ENCODE results near the gene PPP1R13B.

PPP1R13B gene

GRCh38 chr14:103871596-103872480, 24.5 kb upstream of the PPP1R13B start:
- peak overlapping the region; percentile 61; the same call in 1 of the 2 replicates for H3K4me3 ChIP-seq (ENCODE audit: low read length)
- TF ChIP-seq ZNF274 (IDR thresholded peaks at IDR 0.05; ENCODE audit: low read depth, low read length) = no peak

- no peak for TF ChIP-seq ZNF274 (IDR thresholded peaks at IDR 0.05; ENCODE audit: low read depth, low read length)
- H3K4me3 ChIP-seq (ENCODE audit: low read length) = no peak overlapping the region
These were observed 23.7 kb upstream of the PPP1R13B start for GRCh38 chr14:103870891-103871595.

GRCh38 chr14:103870144-103870876, 22.9 kb upstream of the PPP1R13B start:
- H3K4me3 ChIP-seq (ENCODE audit: low read length) = no peak overlapping the region
- TF ChIP-seq ZNF274 (IDR thresholded peaks at IDR 0.05; ENCODE audit: low read depth, low read length) = no peak

- TF ChIP-seq ZNF274 (IDR thresholded peaks at IDR 0.05; ENCODE audit: low read depth, low read length) = no peak
- H3K4me3 ChIP-seq (ENCODE audit: low read length) = no peak overlapping the region
These were observed 22.2 kb upstream of the PPP1R13B start for GRCh38 chr14:103869406-103870143.

- no peak for TF ChIP-seq ZNF274 (IDR thresholded peaks at IDR 0.05; ENCODE audit: low read depth, low read length)
- no peak overlapping the region for H3K4me3 ChIP-seq (ENCODE audit: low read length)
These were observed 21.0 kb upstream of the PPP1R13B start for GRCh38 chr14:103868242-103868897.

GRCh38 chr14:103867523-103867953, 20.2 kb upstream of the PPP1R13B start:
- no peak overlapping the region for H3K4me3 ChIP-seq (ENCODE audit: low read length)
- TF ChIP-seq ZNF274 (IDR thresholded peaks at IDR 0.05; ENCODE audit: low read depth, low read length) = no peak

GRCh38 chr14:103867020-103867419, 19.6 kb upstream of the PPP1R13B start:
- no peak for TF ChIP-seq ZNF274 (IDR thresholded peaks at IDR 0.05; ENCODE audit: low read depth, low read length)
- H3K4me3 ChIP-seq (ENCODE audit: low read length) = no peak overlapping the region

GRCh38 chr14:103863245-103863644, 15.9 kb upstream of the PPP1R13B start:
- TF ChIP-seq ZNF274 (IDR thresholded peaks at IDR 0.05; ENCODE audit: low read depth, low read length) = no peak
- no peak overlapping the region for H3K4me3 ChIP-seq (ENCODE audit: low read length)

GRCh38 chr14:103862393-103862782, 15.0 kb upstream of the PPP1R13B start:
- H3K4me3 ChIP-seq (ENCODE audit: low read length) = no peak overlapping the region
- no peak for TF ChIP-seq ZNF274 (IDR thresholded peaks at IDR 0.05; ENCODE audit: low read depth, low read length)

GRCh38 chr14:103861413-103862392, 14.3 kb upstream of the PPP1R13B start:
- H3K4me3 ChIP-seq (ENCODE audit: low read length) = no peak overlapping the region

GRCh38 chr14:103859416-103860202, 12.2 kb upstream of the PPP1R13B start:
- H3K4me3 ChIP-seq (ENCODE audit: low read length) = no peak overlapping the region
- no peak for TF ChIP-seq ZNF274 (IDR thresholded peaks at IDR 0.05; ENCODE audit: low read depth, low read length)

More at GRCh38 chr14:103861413-103862392, 14.3 kb upstream of the PPP1R13B start:
- TF ChIP-seq ZNF274 (IDR thresholded peaks at IDR 0.05; ENCODE audit: low read depth, low read length) = no peak
